C4-2B (cell line): Measurements from ENCODE around the gene NDEL1.

Experiments used
- H3K27ac ChIP-seq: fragments of 450-650 bp; 2 replicates; pipeline ENCODE4 v1.5.1; 2017
- ZFX ChIP-seq: fragments of 450-650 bp; IDR thresholded peaks from 2 replicates; pipeline ENCODE4 v1.6.1; 2017
- TF ChIP-seq, protein P1 (sequence below): fragments of 450-650 bp; conservative IDR thresholded peaks from 2 replicates; pipeline ENCODE4 v1.5.1; 2017; ENCODE audit warnings: mild to moderate bottlenecking

NDEL1 gene

DNA sequence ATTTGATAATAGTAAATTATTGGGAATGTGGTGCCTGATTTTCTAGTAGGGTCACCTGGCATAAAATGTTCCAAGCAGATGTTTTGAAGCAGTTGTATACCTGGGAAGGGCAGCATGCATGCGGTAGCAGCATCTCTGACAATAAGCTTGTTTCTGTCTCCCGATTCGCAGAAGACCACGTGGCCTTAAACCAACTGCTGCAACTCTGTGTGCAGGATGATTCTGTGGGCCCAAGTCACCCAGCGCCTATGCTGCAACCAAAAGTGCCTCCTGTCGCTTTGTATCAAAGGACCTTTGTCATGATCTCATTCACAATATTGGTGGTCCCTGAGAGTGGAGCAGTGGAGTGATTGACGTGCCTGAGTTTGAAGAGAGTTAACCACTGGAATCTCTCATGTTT, 8.1 kb downstream of the NDEL1 start:
- H3K27ac ChIP-seq = no peak overlapping the region
- TF ChIP-seq ZFX = no peak
- TF ChIP-seq, protein P1, sequence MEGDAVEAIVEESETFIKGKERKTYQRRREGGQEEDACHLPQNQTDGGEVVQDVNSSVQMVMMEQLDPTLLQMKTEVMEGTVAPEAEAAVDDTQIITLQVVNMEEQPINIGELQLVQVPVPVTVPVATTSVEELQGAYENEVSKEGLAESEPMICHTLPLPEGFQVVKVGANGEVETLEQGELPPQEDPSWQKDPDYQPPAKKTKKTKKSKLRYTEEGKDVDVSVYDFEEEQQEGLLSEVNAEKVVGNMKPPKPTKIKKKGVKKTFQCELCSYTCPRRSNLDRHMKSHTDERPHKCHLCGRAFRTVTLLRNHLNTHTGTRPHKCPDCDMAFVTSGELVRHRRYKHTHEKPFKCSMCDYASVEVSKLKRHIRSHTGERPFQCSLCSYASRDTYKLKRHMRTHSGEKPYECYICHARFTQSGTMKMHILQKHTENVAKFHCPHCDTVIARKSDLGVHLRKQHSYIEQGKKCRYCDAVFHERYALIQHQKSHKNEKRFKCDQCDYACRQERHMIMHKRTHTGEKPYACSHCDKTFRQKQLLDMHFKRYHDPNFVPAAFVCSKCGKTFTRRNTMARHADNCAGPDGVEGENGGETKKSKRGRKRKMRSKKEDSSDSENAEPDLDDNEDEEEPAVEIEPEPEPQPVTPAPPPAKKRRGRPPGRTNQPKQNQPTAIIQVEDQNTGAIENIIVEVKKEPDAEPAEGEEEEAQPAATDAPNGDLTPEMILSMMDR = no peak

DNA sequence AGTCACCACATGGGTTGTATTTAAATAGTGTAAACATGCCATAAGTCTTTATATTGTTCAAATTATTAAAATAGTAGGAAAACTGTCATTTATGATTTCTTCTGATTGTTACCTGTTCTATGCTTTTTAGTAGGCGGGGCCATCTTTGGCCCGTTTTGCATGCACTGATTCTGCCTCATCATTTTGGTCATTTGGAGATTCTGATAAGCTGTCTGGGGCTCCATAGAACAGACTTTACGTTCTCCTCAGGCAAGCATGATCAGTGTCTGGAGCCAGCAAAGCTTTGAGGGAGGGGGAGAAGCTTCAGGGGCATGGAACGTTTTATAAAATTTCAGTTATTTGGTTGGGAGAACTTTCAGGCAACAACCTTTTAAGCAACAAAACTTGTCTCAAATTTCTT, 8.8 kb downstream of the NDEL1 start:
- TF ChIP-seq, protein P1 = no peak
- TF ChIP-seq ZFX = no peak
- no peak overlapping the region for H3K27ac ChIP-seq

DNA sequence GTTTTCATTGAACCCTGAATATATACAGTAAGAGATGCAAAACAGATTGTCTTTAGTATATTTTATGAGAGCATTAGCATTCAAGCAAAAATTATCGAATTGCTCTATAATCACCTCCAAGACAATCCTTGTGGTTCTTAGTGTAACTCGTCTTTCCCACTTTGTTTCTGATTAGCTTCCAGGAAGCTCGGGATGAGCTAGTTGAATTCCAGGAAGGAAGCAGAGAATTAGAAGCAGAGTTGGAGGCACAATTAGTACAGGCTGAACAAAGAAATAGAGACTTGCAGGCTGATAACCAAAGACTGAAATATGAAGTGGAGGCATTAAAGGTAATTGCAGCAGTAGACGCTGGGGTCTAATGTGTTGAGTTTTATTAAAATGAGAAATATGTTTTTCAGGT, 9.9 kb downstream of the NDEL1 start:
- no peak overlapping the region for H3K27ac ChIP-seq
- TF ChIP-seq ZFX = no peak
- TF ChIP-seq, protein P1 = no peak

DNA sequence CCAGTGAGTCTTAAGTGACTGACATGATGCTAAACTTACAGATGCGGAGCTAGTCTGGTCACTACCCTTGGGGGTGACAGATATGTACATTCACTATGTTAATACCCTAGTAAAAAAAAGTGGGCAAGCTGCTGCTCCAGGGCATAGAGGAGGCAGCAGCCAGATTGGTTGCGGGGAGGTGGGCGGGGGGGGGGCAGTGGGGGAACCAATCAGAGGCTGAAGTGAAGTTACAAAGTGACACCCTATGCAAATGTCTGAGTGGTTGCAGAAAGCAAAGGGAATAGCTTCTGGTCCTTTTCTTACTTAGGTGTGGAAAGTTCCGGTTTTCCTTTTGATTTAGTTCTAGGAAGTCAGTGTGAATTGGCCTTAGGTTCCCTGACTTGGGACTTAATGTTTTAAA, 12.1 kb downstream of the NDEL1 start:
- H3K27ac ChIP-seq = no peak overlapping the region
- TF ChIP-seq, protein P1 = no peak
- TF ChIP-seq ZFX = no peak

DNA sequence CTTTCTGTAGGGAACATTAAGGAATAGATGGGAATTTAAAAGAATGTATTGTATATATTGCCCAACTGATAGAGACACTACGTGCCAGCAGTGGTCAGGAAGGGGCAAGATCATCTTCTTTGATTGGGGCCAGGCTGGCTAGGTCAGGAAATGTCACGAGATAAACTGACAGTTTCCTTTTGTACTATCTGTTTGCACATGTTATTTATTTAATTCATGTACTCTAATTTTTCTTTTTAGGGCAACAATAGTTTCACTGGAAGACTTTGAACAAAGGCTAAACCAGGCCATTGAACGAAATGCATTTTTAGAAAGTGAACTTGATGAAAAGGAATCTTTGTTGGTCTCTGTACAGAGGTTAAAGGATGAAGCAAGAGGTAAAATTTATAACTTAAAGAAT, 12.6 kb downstream of the NDEL1 start:
- no peak overlapping the region for H3K27ac ChIP-seq
- no peak for TF ChIP-seq ZFX
- TF ChIP-seq, protein P1 = no peak

DNA sequence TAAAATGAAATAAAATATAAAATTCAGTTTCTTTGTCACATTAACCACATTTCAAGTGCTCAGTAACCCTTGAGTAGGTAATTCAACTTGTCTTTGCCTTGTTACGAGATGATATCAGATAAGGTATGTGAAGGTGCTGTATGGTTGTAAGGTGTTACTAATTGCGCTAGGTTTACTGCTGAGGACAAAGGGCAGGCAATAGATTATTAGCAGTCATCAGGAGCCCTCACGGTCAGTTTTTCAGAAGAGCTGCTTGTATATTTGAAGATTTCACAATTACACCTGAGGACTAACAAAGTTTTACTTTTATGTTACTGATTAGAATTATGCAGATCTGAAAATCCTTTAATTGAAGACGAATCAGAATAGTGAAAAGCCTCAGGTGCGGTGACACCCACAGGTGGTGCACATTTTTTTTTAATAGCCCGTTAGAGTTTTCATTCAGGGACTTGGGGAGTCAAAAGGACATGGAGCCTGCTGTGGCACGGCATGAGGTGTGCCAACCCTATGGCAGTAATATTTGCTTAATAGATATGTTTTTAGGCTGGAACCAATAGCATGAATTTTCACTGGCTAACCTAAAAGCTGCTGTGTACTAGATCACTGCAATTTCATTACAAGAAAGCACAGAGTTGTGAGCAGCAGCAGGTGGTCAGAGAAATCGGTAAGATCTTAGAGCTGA, 16.4 kb downstream of the NDEL1 start:
- TF ChIP-seq, protein P1 = no peak
- no peak for TF ChIP-seq ZFX
- H3K27ac ChIP-seq = no peak overlapping the region

DNA sequence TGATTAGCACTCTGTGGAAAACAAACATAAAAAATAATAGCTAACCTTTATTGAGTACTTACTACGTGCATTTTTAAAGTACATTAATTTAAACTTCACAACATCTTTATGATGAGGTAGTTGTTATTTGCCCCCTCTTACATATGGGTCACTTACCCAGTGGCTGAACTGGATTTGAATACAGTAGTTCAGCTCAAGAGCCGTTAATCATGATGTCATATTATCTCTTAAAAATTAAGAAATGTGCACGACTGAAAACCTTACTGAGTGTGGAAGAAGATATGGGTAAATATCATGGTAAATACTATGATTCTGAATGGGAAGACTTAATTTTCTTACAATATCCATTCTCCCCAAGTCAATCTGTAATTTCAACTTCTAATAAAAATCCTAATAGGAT, 17.6 kb downstream of the NDEL1 start:
- TF ChIP-seq, protein P1 = no peak
- no peak for TF ChIP-seq ZFX
- no peak overlapping the region for H3K27ac ChIP-seq
